K562 (cell line): ENCODE data around the gene PHF12. TPM values are rescaled to one million over a fixed set of nuclear protein-coding genes. Genes with fewer than 3 reads are reported as not detected.
A peak's percentile ranks its signal among the peaks of the same experiment; 100 is the strongest.

Experiments
- ATAC-seq: fragments of 200-7000 bp; cut with Tn5 transposase; 3 replicates; pipeline ENCODE4 v1.9.1; 2020; ENCODE audit warnings: moderate library complexity
- BruUV-seq: library from RNA; stranded (reverse); fragments of 400-500 nt; replicated peaks from 2 replicates; lab custom pipeline; 2021; lab: Mats Ljungman, UMichigan
- CTCF ChIA-PET: fragments of 300-600 bp; formaldehyde crosslinking; extraction: SDS; loops from one replicate; lab custom pipeline; 2021; ENCODE audit warnings: low intra/inter-chr PET ratio; lab: Yijun Ruan, JAX
- POLR2A ChIA-PET: fragments of 300-600, 350-650 bp; sonication (Branson Sonifier 250); formaldehyde crosslinking; extraction: SDS; loops from one replicate; lab custom pipeline; 2021; ENCODE audit warnings: antibody characterized with exemption, inconsistent platforms; lab: Yijun Ruan, JAX
- DNase-seq, 4 experiments: peaks; one replicate each; pipeline versions ENCODE4 v3.0.0 to v3.0.0-alpha.2; 2011 to 2018; ENCODE audit warnings: low spot score in 3 of 4, mixed read lengths in 3 of 4; ENCODE audit errors: extremely low read depth in 1 of 4
- FAIRE-seq: peaks from 2 replicates; lab custom pipeline; 2011; peaks lifted over from hg19 to GRCh38; lab: Jason Lieb, UNC
- H2AFZ ChIP-seq: 2 replicates; pipeline ENCODE4 v1.6.0; 2011; ENCODE audit warnings: low read depth, low read length, control low read depth, inconsistent platforms
- H3K27ac ChIP-seq: fragments of 200-600 bp; 3 replicates; pipeline ENCODE4 v1.8.0; 2011; ENCODE audit warnings: low read depth, mild to moderate bottlenecking, control low read depth, inconsistent platforms, low read length, moderate library complexity, mixed read lengths; ENCODE audit errors: extremely low read depth
- H3K27me3 ChIP-seq, 2 experiments: fragments of 300-600 bp in 1 of 2; 2 replicates in 1 of 2; 3 replicates in 1 of 2; pipeline versions ENCODE4 v1.6.0 to v1.8.0; 2011; ENCODE audit warnings: inconsistent platforms in 2 of 2, low read length in 2 of 2, mild to moderate bottlenecking in 1 of 2, mixed read lengths in 1 of 2, moderate library complexity in 1 of 2; ENCODE audit not compliant: control insufficient read depth in 2 of 2, insufficient read depth in 2 of 2
- H3K36me3 ChIP-seq: fragments of 300-600 bp; 3 replicates; pipeline ENCODE4 v1.8.0; 2011; ENCODE audit warnings: mild to moderate bottlenecking, low read length, inconsistent platforms; ENCODE audit not compliant: control insufficient read depth, insufficient read depth
- H3K4me1 ChIP-seq, 2 experiments: fragments of 200-600 bp in 1 of 2; replicated peaks in 1 of 2; 2 replicates in 1 of 2; 3 replicates in 1 of 2; pipeline versions ENCODE4 v1.5.1 to v1.8.0; 2011; ENCODE audit warnings: inconsistent platforms in 2 of 2, low read length in 2 of 2, mild to moderate bottlenecking in 1 of 2, mixed read lengths in 1 of 2, moderate library complexity in 1 of 2; ENCODE audit not compliant: control insufficient read depth in 2 of 2, insufficient read depth in 2 of 2
- H3K4me2 ChIP-seq: 2 replicates; pipeline ENCODE4 v1.6.1; 2011; ENCODE audit warnings: low read length, control low read depth, inconsistent platforms, mixed read lengths; ENCODE audit not compliant: insufficient read depth
- H3K4me3 ChIP-seq: fragments of 200-600 bp; sonication (generic), shearing (Covaris generic); 2 replicates; pipeline ENCODE4 v1.5.1; 2016; ENCODE audit warnings: control low read depth, inconsistent platforms
- H3K79me2 ChIP-seq: fragments of 200-600 bp; 3 replicates; pipeline ENCODE4 v1.8.0; 2011; ENCODE audit warnings: low read length, inconsistent platforms; ENCODE audit not compliant: control insufficient read depth, insufficient read depth
- H3K9ac ChIP-seq, 2 experiments: 2 replicates each; pipeline versions ENCODE4 v1.6.0 to v1.6.1; 2011; ENCODE audit warnings: low read depth in 2 of 2, low read length in 2 of 2, control low read depth in 1 of 2, inconsistent platforms in 1 of 2, mild to moderate bottlenecking in 1 of 2, mixed read lengths in 1 of 2; ENCODE audit not compliant: insufficient read depth in 1 of 2
- H3K9me1 ChIP-seq: one replicate; pipeline ENCODE4 v1.6.0; 2011; ENCODE audit warnings: inconsistent platforms, mild to moderate bottlenecking, low read length, moderate library complexity; ENCODE audit not compliant: control insufficient read depth, insufficient read depth
- H3K9me3 ChIP-seq: replicated peaks from 2 replicates; pipeline ENCODE4 v1.5.1; 2011; ENCODE audit warnings: low read depth, low read length, inconsistent platforms; ENCODE audit not compliant: control insufficient read depth, insufficient read depth
- H4K20me1 ChIP-seq: replicated peaks from 2 replicates; pipeline ENCODE4 v1.6.1; 2011; ENCODE audit warnings: low read length, inconsistent platforms, mixed read lengths; ENCODE audit not compliant: control insufficient read depth, insufficient read depth
- ATF3 ChIP-seq, 2 experiments: fragments of 450-650 bp in 1 of 2; sonication (generic) in 1 of 2; formaldehyde crosslinking in 1 of 2; IDR thresholded peaks in 1 of 2; conservative IDR thresholded peaks in 1 of 2; 2 replicates each; pipeline versions ENCODE4 v1.6.1 to v1.8.1; 2016 to 2023; ENCODE audit warnings: mild to moderate bottlenecking in 2 of 2, moderate library complexity in 2 of 2, inconsistent platforms in 1 of 2, missing genetic modification reagents in 1 of 2
- ATF7 ChIP-seq: fragments of 450-650 bp; IDR thresholded peaks from 2 replicates; pipeline ENCODE4 v1.7.1; 2014; ENCODE audit warnings: mild to moderate bottlenecking, moderate library complexity
- DACH1 ChIP-seq: fragments of 450-650 bp; IDR thresholded peaks from 2 replicates; pipeline ENCODE4 v1.6.1; 2018; ENCODE audit not compliant: partially characterized antibody
- ELF1 ChIP-seq: fragments of 200-800 bp; sonication (Bioruptor generic); IDR thresholded peaks from 2 replicates; pipeline ENCODE4 v1.6.1; 2016; ENCODE audit warnings: missing genetic modification characterization, missing compliant biosample characterization
- ETS2 ChIP-seq: IDR thresholded peaks from 2 replicates; pipeline ENCODE4 v1.6.1; 2016; ENCODE audit warnings: borderline replicate concordance, missing genetic modification characterization, mild to moderate bottlenecking, moderate library complexity, missing compliant biosample characterization; ENCODE audit not compliant: poor library complexity, severe bottlenecking
- HDGF ChIP-seq: fragments of 450-650 bp; IDR thresholded peaks from 2 replicates; pipeline ENCODE4 v1.6.1; 2016
- MTA3 ChIP-seq: fragments of 450-650 bp; formaldehyde crosslinking; IDR thresholded peaks from 2 replicates; pipeline ENCODE4 v1.6.1; 2017; ENCODE audit warnings: mild to moderate bottlenecking, borderline replicate concordance
- TOE1 ChIP-seq, 2 experiments: fragments of 450-650 bp in 1 of 2; sonication (generic) in 1 of 2; formaldehyde crosslinking in 1 of 2; IDR thresholded peaks; 2 replicates each; pipeline versions ENCODE4 v1.7.1 to v1.8.0; 2016 to 2022; ENCODE audit warnings: borderline replicate concordance in 2 of 2, mild to moderate bottlenecking in 2 of 2, antibody characterized with exemption in 1 of 2, inconsistent platforms in 1 of 2, low read depth in 1 of 2, missing genetic modification reagents in 1 of 2, moderate library complexity in 1 of 2
- ZKSCAN8 ChIP-seq: fragments of 200-800 bp; sonication (Bioruptor generic); IDR thresholded peaks from 2 replicates; pipeline ENCODE4 v1.6.1; 2016; ENCODE audit warnings: missing genetic modification characterization, missing compliant biosample characterization
- ZNF717 ChIP-seq: fragments of 250-450 bp; sonication (Bioruptor Pico); IDR thresholded peaks from 2 replicates; pipeline ENCODE4 v1.5.0; 2021
- WGBS: fragments of 100-300 bp; shearing (Covaris generic); methylation state at CpG from one replicate; pipeline ENCODE4 v1.1.6; 2016; ENCODE audit warnings: low coverage, mixed read lengths; ENCODE audit not compliant: insufficient coverage; ENCODE audit errors: missing lambda C conversion rate; 5-methylcytosine and 5-hydroxymethylcytosine counted together
- in situ Hi-C: fragments of 300-500 bp; cut with MboI; formaldehyde crosslinking; loops from 4 replicates; pipeline ENCODE4 v1.15.0; 2018; ENCODE audit warnings: inconsistent platforms, mixed read lengths
- intact Hi-C: fragments of 100-400 bp; cut with micrococcal nuclease; formaldehyde crosslinking; loops from 2 replicates; pipeline ENCODE4 v1.14.2; 2022
- polyA plus RNA-seq, 8 experiments: library from polyadenylated mRNA; depleted of rRNA in 4 of 8; stranded (reverse) in 5 of 8; unstranded in 3 of 8; fragments of >200 nt; fragmentation: Nextera tagmentation in 2 of 8; fragmentation: Illumina TruSeq in 1 of 8; extraction: Ambion mirVana in 2 of 8; extraction: Trizol in 1 of 8; gene quantifications; 2 replicates each; pipeline versions ENCODE4 v1.2.1 to v1.2.3, GENCODE V29; 2011 to 2014; ENCODE audit warnings: inconsistent platforms in 1 of 8, missing spikeins in 1 of 8
- total RNA-seq, 7 experiments: library from RNA; depleted of rRNA in 6 of 7; stranded (reverse); fragments of >200 nt in 6 of 7; fragmentation: Illumina TruSeq in 2 of 7; extraction: Trizol in 2 of 7; gene quantifications; 2 replicates each; pipeline versions ENCODE4 v1.2.1 to v1.2.3, GENCODE V29; 2011 to 2021; ENCODE audit warnings: low replicate concordance in 1 of 7

Gene PHF12
- total and polyA plus RNA-seq, 9 of the 15 experiments (the other 6 are each of a cell fraction or from before 2014, with no cell fraction given): 0.82 to 31.3 (median 13.5) TPM

GRCh38 chr17:28899212-28899815, 52.0 kb downstream of the PHF12 start:
- H3K9me1 ChIP-seq: no peaks in the 10 kb centered on the region
- FAIRE-seq: no peak
- CTCF ChIA-PET: no interaction called here
- peaks cover 38% of the 10 kb centered on the region for H3K36me3 ChIP-seq
- no peaks in the 10 kb centered on the region for H4K20me1 ChIP-seq
- ATAC-seq: no peak
- H3K27me3 ChIP-seq: no peaks in the 10 kb centered on the region
- H3K4me3 ChIP-seq: no peak overlapping the region
- peak; percentile 63 for TF ChIP-seq DACH1
- TF ChIP-seq ZKSCAN8 (CRISPR knock-in tag): peak; percentile 31; the same call in 1 of the 2 replicates
- TF ChIP-seq TOE1 (IDR thresholded peaks at IDR 0.05; ENCODE audit: borderline replicate concordance): 0 out of 2 replicates have a peak, but pooled peaks have one; percentile 35
- TF ChIP-seq TOE1 (CRISPR knock-in tag; IDR thresholded peaks at IDR 0.05; ENCODE audit: borderline replicate concordance, low read depth): no peak
- TF ChIP-seq ETS2: no peak
- peak; percentile 39; the same call in 1 of the 2 replicates for TF ChIP-seq ATF3 (IDR thresholded peaks at IDR 0.05)
- TF ChIP-seq ATF3 (CRISPR knock-in tag; conservative IDR thresholded peaks at IDR 0.05): no peak
- TF ChIP-seq MTA3: 0 out of 2 replicates have a peak, but pooled peaks have one; percentile 22
- 0 out of 2 replicates have a peak, but pooled peaks have one; percentile 52 for TF ChIP-seq ZNF717
- TF ChIP-seq ELF1 (tag): no peak
- TF ChIP-seq HDGF: 0 out of 2 replicates have a peak, but pooled peaks have one; percentile 46
- TF ChIP-seq ATF7: peak; percentile 32; the same call in 1 of the 2 replicates
- no peaks in the 10 kb centered on the region for H3K9me3 ChIP-seq
- no peak overlapping the region for H3K4me2 ChIP-seq
- peaks cover 74% of the 10 kb centered on the region for H3K79me2 ChIP-seq
- H3K9ac ChIP-seq: peak overlapping the region; percentile 1 to 2; a peak in 2 of 4 replicates
- in situ Hi-C loops (loop anchor here (5.0 kb wide), 1 partner anchor 132 kb away; no protein-coding TSS in a partner anchor), intact Hi-C loops (loop anchor here (5.0 kb wide), 1 partner anchor 252 kb away; the partner anchor contains the start of gene BLTP2)
- no peak overlapping the region for H2AFZ ChIP-seq
- BruUV-seq: no TSS peak
- peak overlapping the region; percentile 27; the same call in 2 of the 3 replicates for H3K27ac ChIP-seq
- DNase-seq: peak in 1 of 4 experiments; percentile 42
- POLR2A ChIA-PET: interaction anchor here (0.6 to 2.8 kb wide), 12 partner anchors 9 to 229 kb away, joined by 3 to 14 read pairs (median 5); partner anchors contain the start of gene RPL23A
- peaks cover 52 to 61% of the 10 kb centered on the region in 2 experiments for H3K4me1 ChIP-seq
- WGBS: 90% methylated on average over 5 of the region's 5 CpGs
